ENCODE measurements around the gene OGDHL.

OGDHL gene

GRCh38 chr10:49688920-49689319, 73.2 kb downstream of the OGDHL start:
- FAIRE-seq = no peak

- FAIRE-seq = no peak
Observed at GRCh38 chr10:49688261-49688846, 73.8 kb downstream of the OGDHL start.

- no peak for FAIRE-seq
Observed at GRCh38 chr10:49686651-49687050, 75.5 kb downstream of the OGDHL start.

Measured in G401.6 (cell line).